ENCODE results near the gene CORO6.
"Not testable (repeated sequence)": the region's sequence is repeated elsewhere in the genome, so short reads cannot be mapped to it uniquely, and the experiment has no call there.

Gene CORO6

GRCh38 chr17:29622337-29623282, at the start of gene CORO6:
CORO6 (minus strand) TSS chr17:29622912; CDS start chr17:29621421, 1,491 bp downstream.
- no peak for DNase-seq

- DNase-seq = no peak
Measured at GRCh38 chr17:29671661-29672060, 48.9 kb upstream of the CORO6 start.

- no peak for DNase-seq
Measured at GRCh38 chr17:29669266-29669665, 46.6 kb upstream of the CORO6 start.

GRCh38 chr17:29667969-29668368, 45.3 kb upstream of the CORO6 start:
- DNase-seq = no peak

- no peak for DNase-seq
Measured at GRCh38 chr17:29665481-29665810, 42.7 kb upstream of the CORO6 start.

- no peak for DNase-seq
Measured at GRCh38 chr17:29664743-29665480, 42.2 kb upstream of the CORO6 start.

- no peak for DNase-seq
Measured at GRCh38 chr17:29663155-29663554, 40.4 kb upstream of the CORO6 start.

- no peak for DNase-seq
Measured at GRCh38 chr17:29661213-29661612, 38.5 kb upstream of the CORO6 start.

GRCh38 chr17:29659155-29659554, 36.4 kb upstream of the CORO6 start:
- DNase-seq = no peak

- DNase-seq = no peak
Measured at GRCh38 chr17:29655323-29655722, 32.6 kb upstream of the CORO6 start.

- no peak for DNase-seq
Measured at GRCh38 chr17:29653995-29654714, 31.4 kb upstream of the CORO6 start.

- DNase-seq = no peak
Measured at GRCh38 chr17:29652976-29653375, 30.3 kb upstream of the CORO6 start.

GRCh38 chr17:29651913-29652312, 29.2 kb upstream of the CORO6 start:
- not testable (repeated sequence) for DNase-seq

- DNase-seq = no peak
Measured at GRCh38 chr17:29650396-29650795, 27.7 kb upstream of the CORO6 start.

GRCh38 chr17:29649359-29649758, 26.6 kb upstream of the CORO6 start:
- no peak for DNase-seq

GRCh38 chr17:29648005-29648404, 25.3 kb upstream of the CORO6 start:
- DNase-seq = no peak

- DNase-seq = no peak
Measured at GRCh38 chr17:29645515-29646051, 22.9 kb upstream of the CORO6 start.

GRCh38 chr17:29643817-29644160, 21.1 kb upstream of the CORO6 start:
- DNase-seq = no peak

GRCh38 chr17:29642171-29642611, 19.5 kb upstream of the CORO6 start:
- DNase-seq = no peak

- DNase-seq = no peak
Measured at GRCh38 chr17:29640981-29641642, 18.4 kb upstream of the CORO6 start.

GRCh38 chr17:29640413-29640812, 17.7 kb upstream of the CORO6 start:
- no peak for DNase-seq

GRCh38 chr17:29633886-29634285, 11.2 kb upstream of the CORO6 start:
- no peak for DNase-seq
